GM12872 (cell line): ENCODE data around the gene SPNS2.

Source experiments
- CTCF ChIP-seq: IDR thresholded peaks from 3 replicates; pipeline ENCODE4 v1.5.1; 2011; ENCODE audit warnings: low read depth, mild to moderate bottlenecking, low read length, moderate library complexity; ENCODE audit not compliant: insufficient read depth

SPNS2 gene

DNA sequence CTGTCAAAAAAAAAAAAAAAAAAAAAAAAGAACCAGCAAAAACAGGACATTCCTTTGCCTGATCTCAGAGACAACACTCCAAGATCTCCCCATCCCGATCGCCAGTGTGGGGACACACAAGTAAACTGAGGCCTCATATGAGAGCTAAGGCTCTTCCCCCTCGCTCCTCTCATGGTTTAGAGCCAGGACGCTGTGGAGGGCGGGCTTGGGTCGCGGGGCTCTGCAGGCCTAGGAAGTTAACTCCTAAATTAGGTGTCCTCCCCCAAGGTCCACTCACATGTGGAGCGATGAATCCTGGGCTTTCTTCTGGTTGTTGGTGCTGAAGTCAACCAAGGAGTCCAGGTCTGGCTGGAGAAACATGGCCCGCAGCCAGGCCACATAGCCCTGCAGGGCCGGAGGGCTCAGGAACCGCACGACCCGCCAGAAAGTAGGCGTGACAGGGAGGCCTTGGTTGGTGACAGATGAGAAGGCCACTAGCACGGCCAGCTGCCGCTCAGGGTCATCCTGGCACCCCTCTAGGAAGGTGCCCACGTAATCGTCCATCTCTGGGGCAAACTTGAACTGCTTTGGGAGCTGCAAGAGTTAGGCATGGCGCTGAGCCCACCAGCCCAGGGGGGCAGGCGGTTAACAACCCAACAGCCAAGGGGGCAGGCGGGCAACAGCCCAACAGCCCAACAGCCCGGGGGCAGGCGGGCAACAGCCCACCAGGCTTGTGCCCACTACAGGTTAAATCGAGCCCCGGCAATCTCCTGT is 51.3 kb downstream of the SPNS2 start:
- no peak for TF ChIP-seq CTCF

- TF ChIP-seq CTCF, result no peak
These were observed 51.9 kb downstream of the SPNS2 start for GRCh38 chr17:4550534-4551039.

GRCh38 chr17:4551141-4551540 is 52.5 kb downstream of the SPNS2 start:
- no peak for TF ChIP-seq CTCF

DNA sequence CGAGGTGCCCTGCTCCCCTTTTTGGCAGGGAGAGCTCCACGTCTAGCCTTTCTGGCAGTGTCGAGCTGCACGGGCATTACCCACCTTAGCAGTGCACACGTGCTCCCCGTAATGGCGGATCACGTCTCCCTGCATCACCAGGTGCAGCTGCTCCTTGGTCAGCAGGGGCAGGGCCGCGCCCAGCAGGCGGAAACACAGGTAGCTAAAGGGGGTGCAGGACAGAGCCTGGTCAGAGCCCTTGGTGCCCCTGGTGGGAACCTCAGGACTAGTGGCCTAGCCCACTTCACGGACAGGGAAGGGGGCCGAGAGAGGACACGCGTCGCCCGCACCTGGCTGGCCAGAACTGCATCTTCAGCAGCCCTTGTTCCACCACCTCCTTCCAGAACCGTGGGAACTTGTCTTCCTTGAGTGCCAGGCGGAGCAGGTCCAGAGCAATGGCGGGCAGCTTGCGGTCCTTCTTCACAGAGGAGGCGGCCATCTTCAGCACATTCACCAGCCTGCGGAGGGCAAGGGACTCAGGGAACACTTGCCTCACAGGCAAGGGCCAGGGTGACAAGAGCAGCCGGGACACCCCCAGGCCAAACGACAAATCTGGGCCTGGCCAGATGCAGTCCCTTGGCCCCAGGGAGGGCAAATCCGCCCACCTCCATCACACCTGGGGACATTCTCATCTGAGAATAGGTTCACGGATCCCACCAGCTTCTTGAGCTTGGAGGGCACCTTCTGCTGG is 53.3 kb downstream of the SPNS2 start:
- TF ChIP-seq CTCF, result no peak

GRCh38 chr17:4553669-4554068 is 55.0 kb downstream of the SPNS2 start:
- no peak for TF ChIP-seq CTCF

DNA sequence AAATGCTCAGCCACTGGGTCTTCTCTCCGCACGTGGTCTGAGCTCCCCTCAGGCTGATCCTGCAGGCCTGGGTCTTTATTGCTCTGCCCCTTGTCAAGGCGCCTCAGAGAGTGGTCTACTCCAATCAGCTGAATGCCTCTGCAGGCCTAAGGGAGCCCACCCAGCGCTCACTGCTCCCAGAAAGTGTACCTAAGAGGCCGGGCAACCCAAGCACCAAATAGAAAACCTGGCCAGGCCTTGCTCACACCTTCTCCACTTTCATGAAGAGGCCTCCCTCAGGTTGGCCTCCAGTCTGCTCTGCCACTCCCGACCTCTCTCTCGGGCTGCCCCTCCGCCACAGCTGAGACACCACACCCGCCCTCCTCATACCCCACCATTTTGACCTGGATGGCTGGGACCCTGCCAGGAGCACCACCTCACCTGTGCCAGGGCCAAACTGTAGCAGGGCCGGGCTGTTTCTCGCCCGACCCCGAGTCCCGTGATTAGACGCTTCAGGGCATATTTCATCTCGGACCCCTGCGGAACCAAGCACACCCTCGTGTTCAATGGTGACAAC is 55.8 kb downstream of the SPNS2 start:
- no peak for TF ChIP-seq CTCF
